Activated T-helper 1 cell treated with Interleukin-2 at 50 U/mL for 16 hours (primary cell): Measurements from ENCODE around the gene POTEF.
"Not testable (repeated sequence)": the region's sequence is repeated elsewhere in the genome, so short reads cannot be mapped to it uniquely, and the experiment has no call there.

Source experiments
- DNase-seq: peaks from one replicate; pipeline ENCODE4 v3.0.0-alpha.2; 2020; ENCODE audit warnings: low read depth

POTEF gene

DNA sequence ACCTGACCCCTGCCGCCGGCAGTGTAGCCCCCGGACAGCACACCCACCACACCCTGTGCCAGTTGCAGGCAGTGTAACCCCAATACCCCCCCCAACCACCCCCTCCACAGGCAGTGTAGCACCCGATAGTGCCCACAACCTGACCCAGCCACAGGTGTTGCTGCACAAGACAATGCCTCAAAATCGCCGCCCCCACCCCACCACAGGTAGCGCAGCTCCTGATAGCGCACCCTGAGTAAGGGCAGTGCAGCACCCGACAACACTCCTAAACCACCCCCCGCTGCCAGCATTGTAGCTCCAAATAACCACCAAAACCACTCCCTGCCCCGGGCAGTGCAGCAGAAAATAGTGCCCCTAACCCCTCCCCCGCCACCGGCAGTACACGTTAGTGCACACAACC is 558 bp downstream of the POTEF start:
- not testable (repeated sequence) for DNase-seq

DNA sequence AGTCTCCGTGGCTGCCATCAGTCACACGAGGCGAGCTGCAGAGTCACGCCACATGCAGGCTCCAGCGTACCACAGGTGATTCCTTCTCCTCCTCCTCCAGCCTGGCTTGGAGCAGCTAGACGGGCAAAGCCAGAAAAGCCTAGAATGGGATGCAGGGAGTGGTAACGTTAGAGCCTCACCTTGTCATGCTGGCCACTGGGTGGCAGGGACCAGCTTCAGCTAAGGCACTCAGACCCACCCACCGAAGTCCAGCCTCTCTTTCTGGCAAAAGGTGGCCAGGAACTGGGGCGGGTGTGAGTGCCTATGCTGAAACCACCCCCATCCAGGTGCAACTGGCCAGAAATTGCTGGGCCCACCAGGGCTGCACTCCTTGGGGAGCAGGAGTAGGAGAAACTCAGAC is 1.3 kb downstream of the POTEF start:
- DNase-seq: not testable (repeated sequence)

DNA sequence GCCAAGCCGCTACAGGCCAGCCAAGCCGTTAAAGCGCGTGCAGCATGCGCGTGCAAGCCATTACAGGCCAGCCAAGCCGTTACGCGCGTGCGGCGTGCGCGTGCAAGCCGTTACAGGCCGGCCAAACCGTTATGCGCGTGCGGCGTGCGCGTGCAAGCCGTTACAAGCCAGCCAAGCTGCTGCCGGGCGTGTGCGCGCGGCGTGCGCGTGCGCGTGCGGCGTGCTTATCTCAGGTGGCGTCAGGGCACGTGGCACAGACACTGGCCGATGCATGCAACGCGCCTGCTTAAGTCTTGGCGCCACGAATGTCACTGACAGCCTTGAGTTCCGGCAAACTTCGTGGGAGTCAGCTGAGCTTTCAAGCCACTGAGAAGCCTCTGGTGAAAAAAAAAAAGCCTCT is 8.1 kb downstream of the POTEF start:
- DNase-seq: not testable (repeated sequence)

DNA sequence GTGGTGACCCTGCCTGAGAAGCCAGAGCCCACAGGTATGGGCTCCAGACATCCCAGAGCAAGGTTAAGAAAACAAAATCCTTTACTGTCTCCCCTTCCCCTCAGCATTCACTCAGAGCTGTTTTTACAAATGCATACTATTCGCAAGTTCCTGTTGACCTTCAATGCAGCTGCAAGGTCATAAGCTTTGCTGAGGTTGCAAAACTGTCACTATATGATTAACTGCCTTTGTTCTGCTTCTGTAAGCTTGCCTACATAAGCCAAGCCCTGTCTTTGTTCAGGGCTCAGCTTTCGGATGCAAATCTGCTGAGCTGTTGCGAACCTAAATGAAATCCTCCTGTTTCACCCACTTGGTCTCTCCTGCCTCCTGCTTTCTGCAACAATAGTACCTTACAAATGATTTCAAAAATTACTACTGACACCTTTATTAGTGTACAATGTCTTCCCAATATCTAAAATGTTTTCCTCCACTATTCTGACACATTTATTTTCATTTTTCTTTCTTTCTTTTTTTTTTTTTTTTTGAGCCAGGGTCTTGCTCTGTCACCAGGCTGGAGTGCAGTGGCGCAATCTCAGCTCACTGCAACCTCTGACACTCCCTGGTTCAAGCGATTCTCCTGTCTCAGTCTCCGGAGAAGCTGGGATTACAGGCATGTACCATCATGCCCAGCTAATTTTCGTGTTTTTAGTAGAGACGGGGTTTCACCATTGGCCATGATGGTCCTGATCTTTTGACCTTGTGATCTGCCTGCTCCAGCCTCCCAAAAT is 26.2 kb downstream of the POTEF start:
- not testable (repeated sequence) for DNase-seq

DNA sequence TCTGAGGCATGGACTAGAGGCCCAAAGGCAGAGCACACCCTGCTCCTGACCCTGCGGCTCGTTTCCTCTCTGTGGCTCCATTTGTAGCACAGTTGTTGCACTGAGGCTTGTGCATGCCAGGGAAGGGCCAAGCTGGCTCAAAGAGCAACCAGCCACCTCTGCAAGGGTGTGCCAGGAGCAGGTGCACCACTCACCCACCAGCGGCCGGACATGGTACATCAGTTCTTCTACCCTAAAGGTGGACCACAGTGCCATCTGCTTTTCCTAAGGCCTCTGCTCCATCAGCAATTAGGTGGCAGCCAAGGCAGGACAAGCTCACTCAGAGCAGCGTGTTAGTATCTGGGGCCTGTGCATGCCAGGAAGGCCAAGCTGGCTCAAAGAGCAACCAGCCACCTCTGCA is 66.4 kb downstream of the POTEF start:
- DNase-seq: not testable (repeated sequence)

DNA sequence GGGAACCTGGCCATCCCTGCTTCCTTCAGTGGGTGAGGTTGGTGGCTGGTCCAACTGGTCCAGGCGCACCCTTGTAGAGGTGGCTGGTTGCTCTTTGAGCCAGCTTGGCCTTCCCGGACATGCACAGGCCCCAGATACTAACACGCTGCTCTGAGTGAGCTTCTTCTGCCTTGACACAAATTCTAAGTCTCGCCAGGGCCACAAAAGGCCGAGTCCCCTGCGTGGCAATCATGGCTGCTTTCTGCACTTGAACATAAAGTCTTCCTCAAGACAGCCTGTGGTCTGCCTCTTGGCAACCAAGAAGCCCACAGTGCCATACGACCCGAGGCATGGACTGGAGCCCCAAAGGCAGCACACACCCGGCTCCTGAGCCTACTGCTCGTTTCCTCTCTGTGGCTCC is 69.0 kb downstream of the POTEF start:
- not testable (repeated sequence) for DNase-seq

DNA sequence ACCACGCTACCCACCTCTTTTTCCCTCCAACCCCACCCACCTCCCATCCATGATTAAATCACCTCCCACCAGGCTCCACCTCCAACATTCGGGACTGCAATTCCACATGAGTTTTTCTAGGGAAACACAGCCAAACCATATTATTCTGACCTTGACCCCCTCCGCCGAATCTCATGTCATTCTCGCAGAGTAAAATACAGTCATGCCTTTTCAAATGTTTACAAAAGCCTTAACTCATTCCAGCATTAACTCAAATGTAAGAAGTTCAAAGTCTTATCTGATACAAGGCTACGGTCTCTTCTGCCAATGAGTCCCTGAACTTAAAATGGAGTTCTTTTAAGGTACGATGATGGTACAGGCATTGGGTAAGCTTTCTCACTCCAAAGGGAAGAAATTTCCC is 72.7 kb downstream of the POTEF start:
- DNase-seq: not testable (repeated sequence)

DNA sequence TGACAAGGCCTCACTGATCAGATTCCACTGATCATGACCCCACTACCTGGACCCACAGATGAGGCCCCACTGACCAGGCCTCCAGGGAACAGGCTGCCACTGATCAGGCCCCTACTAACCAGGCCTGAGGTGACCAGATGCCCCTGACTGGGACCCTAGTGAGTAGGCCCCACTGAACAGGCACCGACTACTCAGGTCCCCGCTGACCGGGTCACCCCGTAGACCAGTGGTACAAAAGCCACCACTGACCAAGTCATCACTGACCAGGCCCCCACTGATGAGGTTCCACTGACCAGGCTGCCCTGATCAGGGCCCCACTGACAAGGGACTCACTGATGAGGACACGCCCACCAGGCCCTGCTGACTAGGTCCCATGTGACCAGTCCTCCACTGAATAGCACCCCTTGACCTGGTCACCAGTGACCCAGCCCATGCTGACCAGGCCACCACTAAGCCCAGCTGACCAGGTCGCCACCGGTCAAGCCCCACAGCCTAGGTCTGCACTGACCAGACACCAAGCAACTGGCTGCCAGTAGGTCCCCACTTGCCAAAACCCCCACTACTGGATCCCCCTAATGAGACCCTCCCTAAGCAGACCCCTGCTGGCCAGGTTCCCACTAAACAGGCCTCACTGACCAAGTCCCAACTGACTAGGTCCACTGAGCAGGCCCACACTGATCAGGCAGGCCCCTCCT is 75.7 kb downstream of the POTEF start:
- DNase-seq: not testable (repeated sequence)

DNA sequence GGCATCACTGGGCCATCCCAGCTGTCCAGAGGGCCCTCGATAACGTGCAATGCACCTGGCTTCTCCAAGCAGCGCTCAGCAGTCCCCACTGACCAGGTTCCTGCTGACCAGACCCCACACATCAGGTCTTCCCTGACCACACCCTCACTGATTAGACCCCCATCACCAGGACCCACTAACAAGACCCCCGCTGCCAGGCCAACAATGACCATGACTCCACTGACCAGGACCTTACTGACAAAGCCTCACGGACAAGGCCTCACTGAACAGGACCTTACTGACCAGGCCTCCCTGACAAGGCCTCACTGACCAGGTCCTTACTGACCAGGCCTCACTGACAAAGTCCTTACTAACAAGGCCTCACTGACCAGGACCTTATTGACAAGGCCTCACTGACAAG is 76.6 kb downstream of the POTEF start:
- not testable (repeated sequence) for DNase-seq

DNA sequence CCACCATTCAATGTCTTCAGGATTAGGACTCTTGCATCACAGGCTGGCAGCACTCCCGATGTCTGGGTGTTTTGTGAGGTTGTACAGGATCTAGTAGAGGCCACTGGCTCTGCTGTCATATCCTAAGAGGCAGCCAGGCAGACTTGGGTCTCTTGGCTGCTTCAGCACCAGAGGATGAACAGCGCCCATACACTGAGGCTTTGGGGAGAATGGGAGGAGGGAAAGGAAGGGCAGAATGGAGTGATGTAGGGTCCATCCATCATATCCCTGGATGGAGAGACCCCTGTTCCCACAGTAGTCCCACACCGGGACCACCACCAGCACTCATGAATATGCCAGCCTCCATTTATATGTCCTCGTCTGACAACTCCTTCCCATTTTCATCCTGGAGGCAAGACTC is 80.6 kb downstream of the POTEF start:
- not testable (repeated sequence) for DNase-seq

DNA sequence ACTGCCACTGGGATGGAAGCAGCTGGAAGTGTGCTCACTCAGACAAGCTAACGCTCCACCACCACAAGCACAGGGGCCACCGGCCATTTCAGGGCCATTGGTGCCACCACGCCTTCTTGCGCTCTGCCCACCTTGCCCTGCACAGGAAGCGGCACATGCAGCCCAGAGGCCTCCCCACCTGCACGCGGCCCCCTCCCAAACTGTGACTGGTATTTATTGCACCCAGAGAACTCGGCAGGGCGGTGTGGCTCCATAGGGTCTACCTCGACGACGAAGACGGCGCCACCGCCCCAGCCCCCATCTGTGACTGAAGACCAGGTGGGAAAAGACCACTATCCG is 90.8 kb downstream of the POTEF start:
- not testable (repeated sequence) for DNase-seq

DNA sequence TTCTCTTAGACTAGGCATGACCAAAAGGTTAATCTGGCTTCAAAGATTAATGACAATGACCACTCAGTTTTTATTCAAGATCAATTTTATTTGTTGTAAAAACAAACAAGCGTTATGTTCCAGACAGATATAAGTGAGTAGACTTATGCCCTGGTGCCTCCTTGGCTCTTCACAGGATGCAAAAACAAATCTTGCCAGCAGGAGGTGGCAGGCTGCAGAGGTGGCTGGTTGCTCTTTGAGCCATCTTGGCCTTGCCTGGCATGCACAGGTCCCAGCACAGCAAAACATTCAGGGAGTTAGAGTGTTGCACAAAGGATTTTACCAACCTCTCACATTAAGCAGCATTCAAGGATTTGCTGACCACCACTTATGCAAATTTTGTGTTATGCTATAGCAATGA is 103.1 kb downstream of the POTEF start:
- DNase-seq: not testable (repeated sequence)
